Uterus (tissue), 2 donors: Measurements from ENCODE around the gene HBP1.

Experiments used
- CTCF ChIP-seq, 4 experiments: fragments of 200-600 bp in 2 of 4; fragments of 450-650 bp in 2 of 4; sonication (generic) in 2 of 4; IDR thresholded peaks; one replicate each; pipeline ENCODE4 v1.5.1; 2016 to 2019; ENCODE audit warnings: antibody characterized with exemption in 4 of 4, mild to moderate bottlenecking in 2 of 4, moderate library complexity in 1 of 4
- POLR2A ChIP-seq, 2 donors: fragments of 450-650 bp; IDR thresholded peaks; one replicate each; pipeline ENCODE4 v1.6.1; 2016; ENCODE audit warnings: antibody characterized with exemption in 2 of 2, mild to moderate bottlenecking in 1 of 2, moderate library complexity in 1 of 2

GRCh38 chr7:107206136-107206535 lies 37.3 kb downstream of the HBP1 start:
- TF ChIP-seq POLR2A (IDR thresholded peaks at IDR 0.05) (no peak), CTCF (IDR thresholded peaks at IDR 0.05) (no peak)
